ENCODE measurements around the gene PSMB11.
A peak's percentile ranks its signal among the peaks of the same experiment; 100 is the strongest.

Gene PSMB11

GRCh38 chr14:23043145-23043544, 1.1 kb downstream of the PSMB11 start:
- DNase-seq (ENCODE audit: low read depth in 3 of 3) = no peak

- no peak for DNase-seq (ENCODE audit: low read depth in 3 of 3)
Observed at GRCh38 chr14:23043754-23044153, 1.7 kb downstream of the PSMB11 start.

- DNase-seq (ENCODE audit: low read depth in 3 of 3) = no peak
Observed at GRCh38 chr14:23044840-23045239, 2.8 kb downstream of the PSMB11 start.

GRCh38 chr14:23045419-23046357, 3.7 kb downstream of the PSMB11 start:
- no peak for DNase-seq (ENCODE audit: low read depth in 3 of 3)

GRCh38 chr14:23047034-23047634, 5.1 kb downstream of the PSMB11 start:
- DNase-seq (ENCODE audit: low read depth in 3 of 3) = no peak

- no peak for DNase-seq (ENCODE audit: low read depth in 3 of 3)
Observed at GRCh38 chr14:23047751-23048693, 6.0 kb downstream of the PSMB11 start.

GRCh38 chr14:23049011-23049410, 7.0 kb downstream of the PSMB11 start:
- DNase-seq (ENCODE audit: low read depth in 3 of 3) = no peak

- DNase-seq (ENCODE audit: low read depth in 3 of 3) = no peak
Observed at GRCh38 chr14:23051141-23052057, 9.4 kb downstream of the PSMB11 start.

GRCh38 chr14:23052182-23052623, 10.2 kb downstream of the PSMB11 start:
- no peak for DNase-seq (ENCODE audit: low read depth in 3 of 3)

- DNase-seq (ENCODE audit: low read depth in 3 of 3) = no peak
Observed at GRCh38 chr14:23052671-23053070, 10.7 kb downstream of the PSMB11 start.

- no peak for DNase-seq (ENCODE audit: low read depth in 3 of 3)
Observed at GRCh38 chr14:23053426-23053825, 11.4 kb downstream of the PSMB11 start.

GRCh38 chr14:23054000-23054811, 12.2 kb downstream of the PSMB11 start:
- DNase-seq (ENCODE audit: low read depth in 3 of 3) = no peak

- DNase-seq (ENCODE audit: low read depth in 3 of 3) = no peak
Observed at GRCh38 chr14:23055147-23055550, 13.1 kb downstream of the PSMB11 start.

GRCh38 chr14:23055621-23056144, 13.7 kb downstream of the PSMB11 start:
- DNase-seq (ENCODE audit: low read depth in 3 of 3) = no peak

GRCh38 chr14:23056145-23056955, 14.3 kb downstream of the PSMB11 start:
- DNase-seq (ENCODE audit: low read depth in 3 of 3) = peak; percentile 46 to 58 (median 52)

GRCh38 chr14:23056956-23057756, 15.1 kb downstream of the PSMB11 start, which contains the start of gene CDH24:
Gene CDH24 (minus strand): TSS chr14:23057520. CDS start chr14:23055733, 1,787 bp downstream.
- peak; percentile 49 to 60 (median 55) for DNase-seq (ENCODE audit: low read depth in 3 of 3)

- peak; percentile 77 to 85 (median 78) for DNase-seq (ENCODE audit: low read depth in 3 of 3)
Observed at GRCh38 chr14:23057757-23058653, 16.0 kb downstream of the PSMB11 start.

Data from stimulated activated CD4-positive, alpha-beta T cell treated with anti-CD3 and anti-CD28 coated beads, TNF-alpha, amount 100 ng/mL, for 4 hours (primary cell).